Limb (tissue), 2 donors: Measurements from ENCODE around the gene ULBP2.
"Not testable (repeated sequence)": the region's sequence is repeated elsewhere in the genome, so short reads cannot be mapped to it uniquely, and the experiment has no call there.

Source experiments
- DNase-seq, 2 donors: peaks; one replicate each; pipeline ENCODE4 v3.0.0-alpha.2; 2016; ENCODE audit errors: extremely low spot score in 2 of 2

The ULBP2 gene

GRCh38 chr6:149967591-149967990, 25.8 kb downstream of the ULBP2 start:
- no peak for DNase-seq

- not testable (repeated sequence) for DNase-seq
Measured at GRCh38 chr6:149967999-149968398, 26.2 kb downstream of the ULBP2 start.

GRCh38 chr6:149968909-149969308, 27.1 kb downstream of the ULBP2 start:
- not testable (repeated sequence) for DNase-seq

GRCh38 chr6:149969635-149970034, 27.8 kb downstream of the ULBP2 start:
- no peak for DNase-seq

- not testable (repeated sequence) for DNase-seq
Measured at GRCh38 chr6:149974394-149974793, 32.6 kb downstream of the ULBP2 start.

- no peak for DNase-seq
Measured at GRCh38 chr6:149974825-149975224, 33.0 kb downstream of the ULBP2 start.

- DNase-seq = no peak
Measured at GRCh38 chr6:149975400-149975799, 33.6 kb downstream of the ULBP2 start.

GRCh38 chr6:149977221-149977620, 35.4 kb downstream of the ULBP2 start:
- DNase-seq = no peak

- peak in 1 of 2 donors; percentile 12 for DNase-seq
Measured at GRCh38 chr6:149978610-149979009, 36.8 kb downstream of the ULBP2 start.

- DNase-seq = peak in 1 of 2 donors; percentile 16
Measured at GRCh38 chr6:149979293-149979692, 37.5 kb downstream of the ULBP2 start.

GRCh38 chr6:149983145-149983544, 41.3 kb downstream of the ULBP2 start:
- no peak for DNase-seq

GRCh38 chr6:149984773-149985172, 43.0 kb downstream of the ULBP2 start:
- no peak for DNase-seq

- no peak for DNase-seq
Measured at GRCh38 chr6:149985481-149985937, 43.7 kb downstream of the ULBP2 start.

GRCh38 chr6:149987602-149988107, 45.8 kb downstream of the ULBP2 start:
- no peak for DNase-seq

- no peak for DNase-seq
Measured at GRCh38 chr6:149988550-149989346, 46.9 kb downstream of the ULBP2 start.

- no peak for DNase-seq
Measured at GRCh38 chr6:149990212-149990660, 48.4 kb downstream of the ULBP2 start.

- DNase-seq = no peak
Measured at GRCh38 chr6:149990661-149991471, 49.1 kb downstream of the ULBP2 start.

- DNase-seq = not testable (repeated sequence)
Measured at GRCh38 chr6:149991472-149991795, 49.6 kb downstream of the ULBP2 start.

- no peak for DNase-seq
Measured at GRCh38 chr6:149991838-149992237, 50.0 kb downstream of the ULBP2 start.

GRCh38 chr6:149995235-149995750, 53.5 kb downstream of the ULBP2 start:
- peak in 1 of 2 donors; percentile 9 for DNase-seq

GRCh38 chr6:149995971-149996370, 54.2 kb downstream of the ULBP2 start:
- DNase-seq = no peak
